HG02763 (cell line): ENCODE results near the gene AMIGO3.
A peak's percentile ranks its signal among the peaks of the same experiment; 100 is the strongest.

Experiments
- ATAC-seq: cut with Tn5 transposase; IDR thresholded peaks from one replicate; pipeline ENCODE4 v1.9.1; 2021; ENCODE audit warnings: mild to moderate bottlenecking, moderate library complexity; ENCODE audit not compliant: unreplicated experiment

AMIGO3 gene

DNA sequence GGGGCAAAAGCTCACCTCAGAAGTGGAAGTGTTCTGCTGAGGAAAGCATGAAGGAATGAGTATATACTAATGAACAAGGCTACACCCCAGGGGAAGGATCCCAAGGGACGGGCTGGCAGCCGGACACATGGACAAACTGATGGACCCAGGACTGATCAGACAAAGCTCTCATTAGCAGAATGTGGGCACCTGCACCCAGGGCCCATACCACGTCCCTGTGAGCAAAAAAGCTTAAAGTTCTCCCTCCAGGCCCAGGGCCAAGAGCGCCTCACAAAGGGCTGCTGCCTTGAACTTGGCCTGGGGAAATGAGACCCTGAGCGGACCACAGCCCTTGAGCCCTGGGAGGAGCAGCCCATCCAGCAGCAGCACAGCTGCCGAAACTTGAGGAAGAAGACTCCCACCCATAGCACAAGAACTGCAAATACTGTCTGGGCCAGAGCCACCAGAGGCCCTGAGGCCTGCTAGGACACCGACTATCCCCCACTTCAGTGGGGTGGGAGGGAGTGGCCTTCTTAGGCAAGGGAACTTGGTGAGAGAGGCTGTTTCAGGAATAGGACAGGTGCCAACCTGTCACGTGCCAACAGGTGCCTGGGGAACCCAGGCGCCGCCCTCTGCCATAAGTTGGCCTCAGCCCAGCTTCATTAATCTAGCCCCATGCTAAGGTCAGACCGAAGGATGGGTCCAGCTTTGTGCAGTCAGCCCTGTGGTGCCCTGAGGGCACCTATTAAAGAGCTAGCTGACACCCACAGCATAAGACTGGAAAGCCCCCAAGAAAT lies 6.6 kb upstream of the AMIGO3 start:
- no peak for ATAC-seq

DNA sequence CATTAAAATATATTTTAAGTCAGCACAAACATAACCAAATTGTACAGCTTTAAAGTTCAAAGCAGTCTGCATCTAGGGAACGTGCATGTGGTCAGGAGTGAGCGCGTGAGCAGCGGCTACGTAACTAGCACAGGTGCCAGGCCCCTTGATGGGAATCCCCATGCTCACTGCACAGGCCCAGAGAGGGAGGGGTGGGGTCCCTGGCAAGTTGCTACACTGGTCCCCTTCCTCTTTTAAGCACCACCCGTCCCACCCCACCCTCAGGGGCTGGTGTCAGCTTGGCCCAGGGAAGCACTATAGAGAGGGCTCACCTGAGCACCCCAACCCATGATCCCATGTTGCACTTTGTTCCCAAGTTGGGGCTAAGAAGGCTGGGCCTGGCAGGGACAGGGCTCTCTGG lies 5.1 kb upstream of the AMIGO3 start:
- no peak for ATAC-seq

DNA sequence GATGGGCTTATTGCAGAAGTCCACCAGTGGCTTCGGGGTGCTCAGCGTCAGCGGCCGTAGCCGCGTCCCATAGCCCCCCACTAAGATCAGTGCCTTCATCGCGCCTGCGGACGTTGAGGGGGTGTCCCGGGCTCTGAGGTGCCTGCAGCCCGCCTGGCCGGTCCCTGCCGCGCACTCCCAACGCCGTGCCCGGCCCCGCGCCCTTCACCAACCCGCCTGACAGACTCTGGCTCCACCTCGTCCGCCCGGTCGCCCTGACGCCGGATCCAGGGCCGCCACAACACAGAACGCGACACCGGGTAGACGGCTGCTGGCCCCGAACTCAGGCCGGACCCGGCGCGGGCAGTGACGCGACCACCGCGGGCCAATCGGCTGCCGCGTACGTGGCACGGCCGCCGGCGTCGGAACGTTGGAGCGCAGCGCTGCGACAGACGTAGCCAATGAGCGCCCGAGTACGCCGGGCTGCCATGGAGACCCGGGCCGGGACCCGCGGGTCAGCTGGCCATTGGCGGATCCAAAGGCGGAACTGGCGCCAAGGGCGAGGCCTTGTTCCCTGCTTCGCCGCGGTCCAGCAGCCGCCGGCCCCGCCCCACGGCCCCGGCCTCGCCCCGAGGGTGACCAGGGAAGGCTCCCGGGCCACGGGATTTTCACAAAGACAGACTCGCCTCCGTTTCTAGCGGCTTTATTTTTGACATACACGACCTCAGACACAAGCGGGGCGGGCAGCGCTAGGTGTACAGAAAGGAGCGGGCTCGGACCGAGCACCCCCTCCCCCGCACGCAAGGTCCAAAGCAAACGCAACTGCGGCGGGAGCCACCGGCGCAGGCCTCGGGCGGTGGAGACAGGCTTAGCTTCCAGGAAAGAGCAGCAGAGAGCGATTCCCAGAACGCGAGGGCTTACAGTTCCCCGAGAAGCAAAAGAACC lies 4.4 kb upstream of the AMIGO3 start, which contains the start of gene GMPPB:
Gene GMPPB, minus strand, starts transcription at position 324 of the 924 bp plus-strand sequence. Its CDS starts 225 bp downstream, at position 99.
- ATAC-seq, result peak; percentile 79

DNA sequence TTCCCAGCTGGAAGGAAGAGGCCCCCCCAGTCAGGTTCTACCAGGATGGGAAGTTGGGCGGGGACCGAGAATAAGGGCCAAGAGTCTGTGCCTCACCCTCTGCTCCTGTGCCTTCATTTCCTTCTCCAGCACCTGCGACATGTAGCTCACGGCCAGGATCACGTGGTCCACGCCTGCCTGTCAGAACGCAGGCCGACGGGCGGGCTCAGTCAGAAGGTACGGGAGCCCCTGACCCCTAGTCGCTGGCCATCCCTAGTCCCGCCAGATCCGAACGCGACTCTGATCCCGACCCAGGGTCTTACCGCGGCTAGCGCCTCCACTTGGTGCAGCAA lies 3.8 kb upstream of the AMIGO3 start:
- no peak for ATAC-seq

DNA sequence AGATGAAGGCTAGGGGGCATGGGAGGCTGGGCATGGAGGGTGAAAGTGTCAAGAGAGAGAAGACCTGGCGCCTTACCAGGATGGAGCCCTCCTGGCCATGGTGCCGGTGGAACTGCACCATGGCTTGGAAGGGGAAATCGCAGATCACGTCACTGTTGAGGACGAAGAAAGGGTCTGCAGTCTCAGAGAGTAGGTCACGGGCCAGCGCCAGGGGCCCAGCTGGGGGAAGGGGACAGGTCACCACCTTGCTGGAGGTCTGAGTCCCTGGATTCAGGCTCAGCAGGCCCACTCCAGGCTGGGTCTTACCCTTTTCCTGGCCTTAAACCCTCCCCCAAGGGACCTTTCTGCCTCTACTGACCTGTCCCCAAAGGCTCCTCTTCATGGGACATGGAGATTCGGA lies 3.4 kb upstream of the AMIGO3 start:
- no peak for ATAC-seq

DNA sequence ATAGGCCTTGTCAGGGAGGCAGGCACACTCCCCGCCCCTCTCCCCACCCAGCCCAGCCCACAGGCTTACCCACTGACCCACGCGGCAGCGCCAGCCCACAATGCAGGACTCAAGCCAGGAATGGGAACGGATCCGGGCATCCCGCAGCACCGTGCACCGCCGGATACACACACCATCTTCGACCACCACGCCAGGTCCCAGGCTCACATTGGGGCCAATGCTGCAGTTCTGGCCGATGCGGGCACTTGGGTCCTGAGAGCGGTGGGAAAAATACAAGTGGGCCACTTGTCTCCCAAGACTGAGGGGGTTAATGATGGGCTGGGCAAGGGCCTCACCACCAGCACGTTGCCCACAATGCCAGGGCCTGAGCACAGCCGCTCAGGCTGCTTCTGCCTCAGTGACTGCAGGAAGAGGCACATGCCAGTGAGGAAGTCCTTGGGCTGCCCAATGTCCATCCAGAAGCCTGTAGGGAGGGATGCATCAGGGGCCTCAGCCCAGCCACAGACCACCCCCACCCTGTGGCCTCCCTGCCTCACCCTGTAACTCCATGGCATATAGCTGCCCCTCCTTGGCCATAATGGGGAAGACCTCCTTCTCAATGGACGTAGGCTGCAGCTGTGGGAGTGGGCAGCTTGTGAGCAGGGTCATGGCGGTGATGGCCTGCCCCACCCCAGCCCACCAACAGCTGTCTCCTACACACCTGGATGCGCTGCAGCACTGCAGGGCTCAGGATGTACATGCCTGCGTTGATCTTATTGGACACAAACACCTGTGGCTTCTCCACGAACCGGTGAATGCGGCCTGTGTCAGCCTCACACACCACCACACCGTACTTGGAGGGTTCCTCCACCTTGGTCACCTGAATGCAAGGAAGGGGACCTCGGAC lies 2.7 kb upstream of the AMIGO3 start:
- ATAC-seq, result no peak

DNA sequence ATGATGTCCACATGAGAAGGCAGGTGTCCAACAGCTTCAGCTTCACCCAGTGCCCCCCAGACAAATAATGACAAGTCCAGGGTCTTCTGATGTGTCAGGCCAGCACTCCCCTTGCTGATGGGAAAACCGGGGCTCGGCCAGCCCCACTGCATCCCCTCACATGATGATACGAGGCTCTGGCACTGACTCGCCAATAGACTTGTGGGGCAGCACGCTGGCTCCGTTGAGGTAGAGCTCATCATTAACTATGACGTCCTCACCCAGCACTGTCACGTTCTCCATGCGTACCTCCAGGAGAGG lies 2.1 kb upstream of the AMIGO3 start:
- no peak for ATAC-seq

DNA sequence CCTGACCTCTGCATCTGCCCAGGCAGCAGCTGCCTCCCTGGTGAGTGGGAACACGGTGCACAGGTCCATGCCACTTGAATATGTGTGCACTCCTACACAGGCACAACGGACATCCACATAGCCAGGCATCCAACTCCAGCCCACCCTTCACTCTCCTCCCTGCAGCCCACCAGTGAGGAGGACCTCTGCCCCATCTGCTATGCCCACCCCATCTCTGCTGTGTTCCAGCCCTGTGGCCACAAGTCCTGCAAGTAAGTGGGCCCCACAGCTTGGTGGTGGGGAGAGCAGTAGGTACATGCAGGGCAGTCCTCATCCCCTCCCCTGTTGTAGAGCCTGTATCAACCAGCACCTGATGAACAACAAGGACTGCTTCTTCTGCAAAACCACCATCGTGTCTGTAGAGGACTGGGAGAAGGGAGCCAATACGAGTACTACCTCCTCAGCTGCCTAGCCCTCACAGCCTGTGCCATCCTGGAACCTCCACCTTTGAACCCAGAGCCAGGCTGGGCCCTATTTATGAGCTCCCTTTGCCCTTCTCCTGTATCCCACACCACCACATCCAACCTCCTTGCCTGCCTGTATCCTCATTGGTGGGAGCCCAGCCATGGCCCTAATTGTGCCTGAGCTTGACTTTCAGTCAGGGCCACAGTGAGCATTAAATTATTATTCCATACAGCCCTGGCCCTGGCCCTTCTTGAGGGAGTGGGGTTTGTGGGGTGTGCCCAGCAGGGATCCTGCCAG lies 1.5 kb upstream of the AMIGO3 start:
- no peak for ATAC-seq

DNA sequence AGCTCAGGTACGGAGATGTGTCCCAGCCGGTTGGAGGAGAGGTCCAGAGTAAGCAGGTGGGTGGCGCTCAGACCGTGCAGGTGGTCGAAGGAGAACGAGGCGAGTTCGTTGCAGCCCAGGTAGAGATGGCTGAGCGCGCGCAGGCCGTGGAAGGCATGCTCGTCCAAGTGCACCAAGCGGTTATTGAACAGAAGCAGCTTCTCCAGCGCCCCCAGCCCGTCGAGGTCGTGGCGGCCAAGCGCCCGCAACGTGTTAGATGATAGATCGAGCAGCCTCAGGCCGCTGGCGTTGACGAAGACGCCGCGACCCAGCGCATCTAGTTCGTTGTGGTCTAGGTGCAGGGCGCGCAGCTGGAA lies 648 bp downstream of the AMIGO3 start:
- ATAC-seq, result no peak

DNA sequence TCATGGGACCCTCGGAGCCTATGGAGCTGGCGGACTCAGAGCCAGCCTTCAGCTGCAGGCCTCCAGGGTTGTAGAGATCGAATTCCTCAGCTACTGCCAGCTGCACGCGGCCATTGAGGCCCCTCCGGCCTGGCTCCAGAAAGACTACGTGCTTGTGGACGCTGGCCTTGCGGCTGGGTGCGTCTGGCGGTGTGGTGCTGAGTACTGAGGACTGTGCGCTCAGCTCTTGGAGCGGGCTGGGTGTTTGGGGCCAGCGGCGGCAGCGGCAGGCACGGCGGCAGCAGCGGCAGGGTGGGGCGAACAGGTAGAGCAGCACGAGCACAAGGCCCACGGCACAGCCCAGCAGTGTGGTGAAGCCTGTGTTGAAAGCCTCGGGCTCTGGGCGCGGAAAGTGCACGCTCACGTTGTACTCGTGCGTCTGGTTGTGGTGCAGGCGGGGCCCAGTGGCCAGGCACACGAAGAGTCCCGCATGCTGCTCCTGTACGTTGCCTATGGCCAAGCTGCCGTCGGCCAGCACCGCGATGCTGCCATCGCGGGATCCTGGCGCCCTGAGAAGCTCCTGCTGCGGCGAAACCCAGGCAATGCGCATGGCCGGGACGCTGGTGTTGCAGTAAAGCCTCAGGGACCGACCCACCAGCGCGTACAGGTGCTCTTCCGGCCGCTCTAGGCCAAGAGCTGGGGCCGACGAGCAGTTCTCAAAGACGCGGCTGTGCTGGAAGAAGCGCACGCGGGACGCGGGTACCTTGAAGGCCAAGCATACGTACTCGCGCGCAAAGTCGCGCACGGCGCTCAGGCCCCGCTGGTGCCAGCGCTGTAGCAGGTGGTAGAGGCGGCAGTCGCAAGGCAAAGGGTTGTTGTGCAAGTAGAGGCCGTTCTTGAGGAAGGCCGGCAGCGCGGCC lies 1.3 kb downstream of the AMIGO3 start:
- ATAC-seq, result no peak

DNA sequence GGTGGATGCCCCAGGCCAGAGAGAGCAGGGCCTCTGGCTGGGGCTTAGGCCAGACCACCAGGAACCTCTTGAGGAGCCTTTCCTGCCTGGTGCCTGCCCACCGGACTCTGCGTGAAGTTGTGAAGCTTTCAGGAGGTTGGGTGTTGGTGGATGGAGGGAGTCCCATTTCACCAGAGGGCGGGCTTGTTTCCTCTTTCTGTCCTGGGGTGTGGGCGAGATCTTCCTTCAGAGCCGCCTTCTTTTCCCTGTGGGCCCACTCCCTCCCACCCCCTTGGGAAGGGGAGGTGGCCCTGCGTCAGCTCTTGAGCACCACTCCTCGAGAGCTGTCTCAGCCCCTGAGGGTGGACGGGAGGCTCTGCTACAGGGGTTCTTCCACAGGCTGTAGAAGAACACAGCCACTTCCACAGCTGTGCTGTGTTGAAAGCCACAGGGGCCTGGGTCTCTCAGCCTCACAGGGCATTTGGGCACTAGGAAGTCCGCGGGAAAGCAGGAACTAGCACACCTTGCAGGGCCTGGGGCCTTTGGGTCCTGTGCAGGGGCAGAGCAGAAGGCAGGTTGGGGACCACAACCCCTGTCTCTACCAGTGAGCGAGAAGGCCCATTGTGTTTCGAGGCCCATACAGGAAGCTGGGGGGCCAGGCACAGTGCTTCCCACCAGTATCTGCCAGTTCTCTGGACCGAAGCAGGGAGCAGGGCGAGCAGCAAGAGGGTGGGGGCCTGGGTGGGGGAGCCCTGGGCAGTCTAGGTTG lies 2.1 kb downstream of the AMIGO3 start:
- no peak for ATAC-seq

DNA sequence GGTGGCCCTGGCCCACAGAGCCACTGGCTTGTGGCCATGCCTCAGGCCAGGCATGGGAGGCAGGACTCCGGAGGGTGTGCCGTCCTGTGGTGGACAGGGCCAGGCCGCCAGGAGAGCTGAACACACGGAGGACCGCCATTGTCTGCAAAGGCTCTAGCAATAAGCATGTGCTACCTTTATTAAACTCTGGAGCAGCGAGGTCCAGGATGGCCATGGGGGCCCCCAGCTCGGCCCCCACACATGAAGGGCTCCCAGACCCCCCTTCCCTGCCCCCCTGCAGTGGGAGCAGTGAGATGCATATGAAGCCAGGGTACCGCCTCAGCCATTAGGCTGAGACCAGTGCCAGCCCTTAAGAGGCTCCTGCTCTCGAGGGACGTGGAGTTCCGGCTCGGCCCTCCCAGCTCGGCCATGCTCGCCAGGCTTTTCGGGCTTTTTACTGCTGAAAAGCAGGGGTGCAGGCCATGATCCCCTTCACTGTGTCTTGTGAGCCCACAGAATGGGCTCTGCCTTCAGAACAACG lies 2.7 kb downstream of the AMIGO3 start:
- ATAC-seq, result no peak

DNA sequence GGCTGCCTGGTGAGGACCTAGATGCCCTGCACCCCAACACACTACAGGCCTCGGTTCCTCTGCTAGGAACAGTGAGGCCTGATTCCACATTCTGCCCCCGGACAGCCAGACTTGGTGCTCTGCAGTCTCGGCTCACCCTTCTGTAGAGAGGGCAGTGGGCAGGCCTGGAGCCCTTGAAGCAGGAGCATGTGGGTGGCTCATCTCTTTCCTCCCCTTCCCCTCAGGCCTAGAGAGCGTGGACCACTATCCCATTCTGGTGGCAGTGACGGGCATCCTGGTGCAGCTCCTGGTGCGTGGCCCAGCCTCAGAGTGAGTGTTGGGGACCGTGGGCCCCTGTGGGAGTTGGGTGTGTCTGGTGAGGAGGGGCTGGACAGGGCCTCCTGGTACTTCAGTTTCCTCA lies 3.3 kb downstream of the AMIGO3 start:
- ATAC-seq, result no peak

DNA sequence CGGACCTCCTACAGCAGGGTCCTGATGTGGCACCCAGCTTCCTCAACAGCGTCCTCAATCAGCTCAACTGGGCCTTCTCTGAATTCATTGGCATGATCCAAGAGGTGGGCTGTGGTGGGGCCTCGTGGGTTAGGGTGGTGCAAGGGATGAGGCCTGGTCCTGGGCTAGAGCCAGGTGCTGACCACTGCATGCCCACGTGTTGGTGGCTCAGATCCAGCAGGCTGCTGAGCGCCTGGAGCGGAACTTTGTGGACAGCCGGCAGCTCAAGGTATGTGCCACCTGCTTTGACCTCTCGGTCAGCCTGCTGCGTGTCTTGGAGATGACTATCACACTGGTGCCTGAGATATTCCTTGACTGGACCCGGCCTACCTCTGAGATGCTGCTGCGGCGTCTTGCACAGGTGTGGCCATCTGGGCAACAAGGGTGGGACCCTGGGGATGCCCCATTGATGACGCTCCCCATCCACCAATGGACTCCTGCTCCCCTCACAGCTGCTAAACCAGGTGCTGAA lies 3.8 kb downstream of the AMIGO3 start:
- no peak for ATAC-seq

DNA sequence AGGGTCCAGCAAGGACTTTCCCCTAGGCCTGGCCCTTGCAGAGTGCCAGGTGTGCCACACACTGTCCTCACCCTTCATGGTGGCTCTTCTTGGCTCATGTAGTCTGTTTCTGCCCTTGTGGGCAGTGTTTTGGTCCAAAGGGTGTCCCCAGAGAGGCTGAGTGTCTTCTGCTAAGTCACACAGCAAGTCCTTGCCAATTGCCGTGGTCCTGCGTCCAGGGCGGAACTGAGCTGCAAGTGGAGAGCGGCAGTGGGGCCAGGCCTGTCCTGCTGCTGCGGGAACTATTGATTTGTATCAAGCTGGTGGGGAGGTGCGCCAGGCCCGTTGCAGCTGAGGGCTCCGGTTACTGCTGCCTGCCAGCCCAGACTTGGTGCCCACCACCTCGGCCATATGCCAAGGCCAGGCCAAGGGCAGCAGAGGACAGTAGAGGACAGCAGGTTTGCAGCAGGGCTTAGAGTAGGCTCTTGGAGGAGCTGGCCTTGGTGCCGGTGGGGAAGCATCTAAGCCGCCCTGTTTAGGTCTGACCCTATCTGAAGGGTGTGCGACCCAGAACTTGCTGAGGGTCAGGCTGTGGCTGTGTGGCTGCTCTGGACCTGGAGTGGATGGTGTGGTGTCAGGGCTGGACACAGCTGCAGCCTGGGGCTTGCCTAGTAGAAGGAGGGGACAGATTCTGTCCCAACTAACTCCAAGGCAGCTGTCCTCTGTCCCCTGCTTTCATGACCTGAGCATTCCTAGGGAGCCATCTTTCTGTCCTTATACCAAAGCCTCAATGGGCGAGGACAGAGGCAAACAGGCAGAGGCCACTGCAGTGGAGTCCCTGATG lies 4.5 kb downstream of the AMIGO3 start:
- ATAC-seq, result no peak

DNA sequence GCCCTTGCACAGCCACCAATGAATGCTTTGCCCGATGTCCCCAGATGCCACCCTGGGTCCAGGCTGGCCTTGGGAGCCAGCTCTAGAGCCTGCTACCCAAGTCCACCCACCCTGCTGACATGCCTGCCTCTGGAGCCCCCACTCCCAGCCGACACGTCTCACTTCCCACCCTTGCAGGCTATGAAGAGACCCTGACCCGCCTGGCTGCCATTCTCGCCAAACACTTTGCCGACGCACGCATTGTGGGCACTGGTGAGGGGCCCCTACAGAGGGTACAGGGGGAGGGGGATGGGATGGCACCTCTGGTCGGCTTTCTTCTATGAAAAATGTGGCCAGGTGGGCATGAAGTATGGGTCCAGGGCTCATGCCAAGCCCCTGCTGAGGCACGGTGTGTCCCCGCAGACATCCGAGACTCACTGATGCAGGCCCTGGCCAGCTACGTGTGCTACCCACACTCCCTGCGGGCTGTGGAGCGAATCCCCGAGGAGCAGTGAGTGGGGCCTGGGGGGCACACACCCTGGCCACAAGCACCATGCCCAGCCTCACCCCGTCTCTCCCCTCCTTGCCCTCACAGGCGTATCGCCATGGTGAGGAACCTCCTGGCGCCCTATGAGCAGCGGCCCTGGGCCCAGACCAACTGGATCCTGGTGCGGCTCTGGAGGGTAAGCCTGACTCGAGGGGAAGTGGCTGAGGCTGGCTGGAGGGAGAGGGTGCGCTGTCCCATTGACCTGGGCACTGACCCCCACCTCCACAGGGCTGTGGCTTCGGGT lies 6.0 kb downstream of the AMIGO3 start:
- no peak for ATAC-seq
